Liver (tissue), 3 donors: ENCODE data around the gene CCDC61.

Experiments used
- CTCF ChIP-seq: fragments of 150-350 bp; IDR thresholded peaks from 2 replicates; pipeline ENCODE4 v1.5.1; 2017; ENCODE audit warnings: improper control_type of control experiment, low read depth, low read length; ENCODE audit not compliant: missing input control
- JUND ChIP-seq, 2 donors: IDR thresholded peaks; 2 replicates each; pipeline ENCODE4 v1.6.1; 2016; ENCODE audit warnings: antibody characterized with exemption in 2 of 2
- MAX ChIP-seq: IDR thresholded peaks from 2 replicates; pipeline ENCODE4 v1.6.1; 2016; ENCODE audit warnings: antibody characterized with exemption
- NR2F2 ChIP-seq: IDR thresholded peaks from 2 replicates; pipeline ENCODE4 v1.6.1; 2016; ENCODE audit warnings: antibody characterized with exemption
- RAD21 ChIP-seq, 2 donors: IDR thresholded peaks; 2 replicates each; pipeline ENCODE4 v1.6.1; 2016; ENCODE audit warnings: antibody characterized with exemption in 2 of 2, mild to moderate bottlenecking in 2 of 2
- REST ChIP-seq: IDR thresholded peaks from 2 replicates; pipeline ENCODE4 v1.6.1; 2016; ENCODE audit warnings: antibody characterized with exemption, mild to moderate bottlenecking
- YY1 ChIP-seq: IDR thresholded peaks from 2 replicates; pipeline ENCODE4 v1.6.1; 2016; ENCODE audit warnings: antibody characterized with exemption, mild to moderate bottlenecking
- donor health status: healthy.
- donor health status: healthy.

GRCh38 chr19:46043519-46043918, 48.3 kb downstream of the CCDC61 start:
- TF ChIP-seq CTCF, result no peak
- TF ChIP-seq YY1, result no peak
- no peak for TF ChIP-seq MAX
- TF ChIP-seq REST, result no peak
- no peak for TF ChIP-seq RAD21 (IDR thresholded peaks at IDR 0.05)
- no peak for TF ChIP-seq JUND (IDR thresholded peaks at IDR 0.05)
- no peak for TF ChIP-seq NR2F2
